Natural killer cell (primary cell): ENCODE results near the gene PITPNC1. TPM values are rescaled to one million over a fixed set of nuclear protein-coding genes. Genes with fewer than 3 reads are reported as not detected.
A peak's percentile ranks its signal among the peaks of the same experiment; 100 is the strongest.
"Not testable (repeated sequence)": the region's sequence is repeated elsewhere in the genome, so short reads cannot be mapped to it uniquely, and the experiment has no call there.

Experiments used
- ATAC-seq, 3 donors: fragments of 150-1000 bp in 2 of 3; fragments of 200-7000 bp in 1 of 3; cut with Tn5 transposase; 1 replicate in 1 of 3; 2 replicates in 2 of 3; pipeline ENCODE4 v1.10.0; 2021; ENCODE audit warnings: mild to moderate bottlenecking in 2 of 3, moderate library complexity in 2 of 3
- DNase-seq, 2 donors: peaks; one replicate each; pipeline versions ENCODE4 v3.0.0 to v3.0.0-alpha.2; 2013 to 2021; ENCODE audit warnings: mixed read lengths in 1 of 2
- H3K27ac ChIP-seq: one replicate; pipeline ENCODE4 v1.5.1; 2013; ENCODE audit warnings: mild to moderate bottlenecking, low read length
- H3K27me3 ChIP-seq: one replicate; pipeline ENCODE4 v1.6.1; 2013; ENCODE audit warnings: low read length; ENCODE audit not compliant: control insufficient read depth, insufficient read depth
- H3K36me3 ChIP-seq: one replicate; pipeline ENCODE4 v1.6.1; 2013; ENCODE audit warnings: low read length; ENCODE audit not compliant: control insufficient read depth, insufficient read depth
- H3K4me1 ChIP-seq: one replicate; pipeline ENCODE4 v1.6.1; 2013; ENCODE audit warnings: low read length; ENCODE audit not compliant: control insufficient read depth, insufficient read depth
- H3K4me3 ChIP-seq: one replicate; pipeline ENCODE4 v1.5.1; 2013; ENCODE audit warnings: low read length
- H3K9me3 ChIP-seq: one replicate; pipeline ENCODE4 v1.6.1; 2013; ENCODE audit warnings: low read length; ENCODE audit not compliant: control insufficient read depth, insufficient read depth
- H3K27ac Mint-ChIP-seq, 2 donors: one replicate each; pipeline ENCODE4 v1.8.0; 2022; ENCODE audit warnings: mild to moderate bottlenecking in 2 of 2, mixed read lengths in 2 of 2, moderate library complexity in 1 of 2
- H3K27me3 Mint-ChIP-seq, 2 donors: one replicate each; pipeline ENCODE4 v1.8.0; 2022; ENCODE audit warnings: low read depth in 2 of 2, mixed read lengths in 2 of 2
- H3K36me3 Mint-ChIP-seq: one replicate; pipeline ENCODE4 v1.8.0; 2022; ENCODE audit warnings: mixed read lengths
- H3K4me1 Mint-ChIP-seq, 2 donors: one replicate each; pipeline ENCODE4 v1.8.0; 2022; ENCODE audit warnings: mixed read lengths in 2 of 2
- H3K4me3 Mint-ChIP-seq: one replicate; pipeline ENCODE4 v1.8.0; 2022; ENCODE audit warnings: mild to moderate bottlenecking, moderate library complexity, mixed read lengths
- H3K9me3 Mint-ChIP-seq, 2 donors: one replicate each; pipeline ENCODE4 v1.8.0; 2022; ENCODE audit warnings: mixed read lengths in 2 of 2
- CTCF ChIP-seq: fragments of 200-600 bp; IDR thresholded peaks from one replicate; pipeline ENCODE4 v1.8.0; 2022; ENCODE audit warnings: antibody characterized with exemption
- WGBS: methylation state at CpG from one replicate; pipeline ENCODE4 v1.1.7; 2013; ENCODE audit warnings: missing lambda C conversion rate; ENCODE audit not compliant: insufficient coverage; 5-methylcytosine and 5-hydroxymethylcytosine counted together
- intact Hi-C: fragments of 100-400 bp; cut with micrococcal nuclease; formaldehyde crosslinking; loops from one replicate; pipeline ENCODE4 v1.14.2; 2022
- total RNA-seq, 4 donors: library from RNA; stranded (reverse); fragments of 120-200 nt in 1 of 4; gene quantifications; one replicate each; pipeline versions ENCODE4 v1.2.3 to v1.2.4, GENCODE V29; 2013 to 2022

PITPNC1 gene
- total RNA-seq, 3 donors from 2014 or later (not counting 1 experiment from before 2014, with no cell fraction given): 150 to 185 (median 169) TPM

DNA sequence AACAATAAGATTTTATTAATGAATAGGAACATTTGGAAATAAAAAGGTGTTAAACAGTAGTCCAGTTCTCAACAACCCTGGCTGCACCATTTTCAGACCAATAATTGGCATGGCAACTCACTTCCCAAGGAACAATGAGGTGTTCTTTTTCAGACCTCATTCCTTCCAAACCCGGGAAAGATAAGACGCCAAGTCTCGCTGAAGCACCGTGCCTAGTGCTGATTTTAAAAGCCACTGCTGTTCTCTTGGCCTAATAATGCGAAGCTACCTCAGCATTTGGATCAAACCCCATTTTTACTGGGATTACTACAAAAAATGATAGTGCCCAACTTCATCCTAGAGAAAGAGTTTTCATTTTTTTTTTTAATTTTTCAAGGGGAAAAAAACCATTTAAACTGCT is 265.4 kb downstream of the PITPNC1 start:
- WGBS: 99% methylated on average over 5 of the region's 5 CpGs
- intact Hi-C loops: no loop called here
- no peaks in the 10 kb centered on the region for H3K36me3 Mint-ChIP-seq

DNA sequence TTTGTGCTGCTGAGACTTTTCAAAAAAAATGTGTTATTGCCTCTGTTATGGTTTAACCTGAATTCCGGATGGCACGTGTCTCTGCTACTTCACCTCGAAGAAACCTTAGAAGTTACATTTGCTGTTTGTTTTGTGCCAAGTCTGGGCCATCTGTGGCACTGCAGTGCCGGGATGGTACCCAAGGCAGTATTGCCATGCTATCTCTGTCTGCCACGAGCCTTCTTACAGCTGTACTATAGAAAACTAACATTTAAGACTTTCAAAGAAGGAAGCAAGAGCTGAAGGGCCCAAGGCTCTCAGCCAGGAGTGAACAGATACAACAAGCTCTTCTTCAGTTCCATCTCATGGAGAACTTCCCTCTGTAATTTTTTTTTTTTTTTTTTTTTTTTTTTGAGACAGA is 267.0 kb downstream of the PITPNC1 start:
- H3K36me3 ChIP-seq: no peaks in the 10 kb centered on the region
- intact Hi-C loops: no loop called here
- whole genome bisulfite sequencing: 92% methylated on average over 5 of the region's 5 CpGs
- H3K9me3 Mint-ChIP-seq: no peaks in the 10 kb centered on the region
- H3K27me3 ChIP-seq: no peaks in the 10 kb centered on the region
- no peak overlapping the region for H3K4me3 ChIP-seq
- TF ChIP-seq CTCF: no peak
- H3K36me3 Mint-ChIP-seq: no peaks in the 10 kb centered on the region
- ATAC-seq: no peak
- no peaks in the 10 kb centered on the region for H3K27me3 Mint-ChIP-seq
- no peak for DNase-seq
- H3K4me1 ChIP-seq: peaks cover 17% of the 10 kb centered on the region
- no peak overlapping the region for H3K27ac ChIP-seq
- H3K4me3 Mint-ChIP-seq: no peak overlapping the region
- no peaks in the 10 kb centered on the region for H3K9me3 ChIP-seq
- H3K27ac Mint-ChIP-seq: no peak overlapping the region
- H3K4me1 Mint-ChIP-seq: peaks cover 26 to 29% of the 10 kb centered on the region in 2 donors

More for the DNA sequence above, 265.4 kb downstream of the PITPNC1 start:
- Mint-ChIP-seq H3K4me1 (peaks cover 10 to 16% of the 10 kb centered on the region in 2 donors), H3K27me3 (no peaks in the 10 kb centered on the region), H3K9me3 (no peaks in the 10 kb centered on the region), H3K27ac (no peak overlapping the region), H3K4me3 (no peak overlapping the region)
- Histone ChIP-seq H3K9me3 (no peaks in the 10 kb centered on the region), H3K4me3 (no peak overlapping the region), H3K36me3 (peaks cover 5% of the 10 kb centered on the region), H3K27me3 (no peaks in the 10 kb centered on the region), H3K27ac (no peak overlapping the region), H3K4me1 (peaks cover 4% of the 10 kb centered on the region)
- TF ChIP-seq CTCF: no peak
- ATAC-seq (no peak), DNase-seq (no peak)

DNA sequence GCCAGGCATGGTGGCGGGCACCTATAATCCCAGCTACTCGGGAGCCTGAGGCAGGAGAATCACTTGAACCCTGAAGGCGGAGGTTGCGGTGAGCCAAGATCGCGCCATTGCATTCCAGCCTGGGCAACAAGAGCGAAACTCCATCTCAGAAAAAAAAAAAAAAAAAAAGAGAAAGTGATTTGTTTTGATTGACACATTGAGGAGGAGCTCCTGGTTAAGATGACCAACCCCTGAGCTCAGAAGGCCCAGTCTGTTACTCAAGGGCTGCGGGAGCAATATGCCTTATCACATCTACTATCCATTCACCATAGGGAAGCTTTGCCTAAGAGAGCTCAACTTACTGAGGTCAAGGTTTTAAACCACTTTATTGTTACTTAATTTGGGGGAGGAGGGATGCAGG is 268.1 kb downstream of the PITPNC1 start:
- H3K36me3 Mint-ChIP-seq, H3K9me3 Mint-ChIP-seq, H3K4me3 Mint-ChIP-seq, H3K27ac Mint-ChIP-seq, H3K9me3 ChIP-seq, H3K27me3 Mint-ChIP-seq, intact Hi-C loops, ATAC-seq, H3K27me3 ChIP-seq, DNase-seq, H3K27ac ChIP-seq, H3K4me3 ChIP-seq, H3K36me3 ChIP-seq: not testable (repeated sequence)
- H3K4me1 ChIP-seq: peaks cover 24% of the 10 kb centered on the region
- WGBS: 98% methylated on average over 8 of the region's 8 CpGs
- H3K4me1 Mint-ChIP-seq: peaks cover 25 to 29% of the 10 kb centered on the region in 2 donors

DNA sequence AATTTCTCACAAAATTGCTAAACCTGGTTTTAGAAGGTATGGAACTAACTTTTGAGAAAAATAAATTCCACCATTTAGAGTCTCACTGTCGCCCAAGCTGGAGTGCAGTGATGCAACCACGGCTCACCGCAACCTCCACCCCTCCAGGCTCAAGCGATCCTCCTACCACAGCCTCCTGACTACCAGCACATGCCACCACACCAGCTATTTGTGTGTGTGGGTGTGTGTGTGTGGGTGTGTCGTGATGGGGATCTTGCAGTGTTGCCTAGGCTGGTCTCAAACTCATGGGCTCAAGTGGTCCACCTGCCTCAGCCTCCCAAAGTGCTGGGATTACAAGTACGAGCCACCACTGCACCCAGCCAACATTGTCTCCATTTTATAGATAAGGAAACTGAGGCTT is 269.4 kb downstream of the PITPNC1 start:
- Histone ChIP-seq H3K36me3 (no peaks in the 10 kb centered on the region), H3K4me3 (no peak overlapping the region), H3K27me3 (no peaks in the 10 kb centered on the region), H3K27ac (no peak overlapping the region), H3K9me3 (no peaks in the 10 kb centered on the region), H3K4me1 (peaks cover 25% of the 10 kb centered on the region)
- ATAC-seq: no peak
- intact Hi-C loops: no loop called here
- no peaks in the 10 kb centered on the region for H3K36me3 Mint-ChIP-seq
- DNase-seq: no peak
- peak overlapping the region; percentile 71 to 78 for H3K27ac Mint-ChIP-seq
- no peaks in the 10 kb centered on the region for H3K9me3 Mint-ChIP-seq
- 100% methylated on average over 2 of the region's 6 CpGs for WGBS
- no peak overlapping the region for H3K4me3 Mint-ChIP-seq
- no peak for TF ChIP-seq CTCF
- H3K27me3 Mint-ChIP-seq: no peaks in the 10 kb centered on the region
- peaks cover 28 to 37% of the 10 kb centered on the region in 2 donors for H3K4me1 Mint-ChIP-seq
